H1 (cell line): ENCODE measurements around the gene AKAP4. TPM values are rescaled to one million over a fixed set of nuclear protein-coding genes. Genes with fewer than 3 reads are reported as not detected.

Experiments
- CTCF ChIA-PET: fragments of 300-600 bp; sonication (Branson Sonifier 250); formaldehyde crosslinking; loops from one replicate; lab custom pipeline; 2021; ENCODE audit not compliant: partially characterized antibody; lab: Charles Lee
- POLR2A ChIA-PET: fragments of 300-600 bp; sonication (Branson Sonifier 250); formaldehyde crosslinking; loops from one replicate; lab custom pipeline; 2021; ENCODE audit warnings: inconsistent platforms; ENCODE audit not compliant: partially characterized antibody; lab: Charles Lee
- DNase-seq, 2 experiments: peaks; one replicate each; pipeline versions ENCODE4 v3.0.0 to v3.0.0-alpha.2; 2010 to 2022; ENCODE audit warnings: low spot score in 2 of 2, low read depth in 1 of 2, mixed read lengths in 1 of 2
- FAIRE-seq: peaks from 2 replicates; lab custom pipeline; 2011; peaks lifted over from hg19 to GRCh38; lab: Jason Lieb, UNC
- H2AFZ ChIP-seq: 2 replicates; pipeline ENCODE4 v1.8.1; 2012; ENCODE audit warnings: low read length, inconsistent platforms
- H2AK5ac ChIP-seq: 2 replicates; pipeline ENCODE4 v1.6.1; 2013; ENCODE audit warnings: low read depth, low read length
- H2BK120ac ChIP-seq: replicated peaks from 2 replicates; pipeline ENCODE3; 2013; ENCODE audit warnings: low read depth, low read length, inconsistent platforms
- H2BK12ac ChIP-seq: 2 replicates; pipeline ENCODE4 v1.6.1; 2013; ENCODE audit warnings: low read depth, low read length
- H2BK15ac ChIP-seq: 2 replicates; pipeline ENCODE4 v1.6.1; 2013; ENCODE audit warnings: low read length
- H2BK20ac ChIP-seq: 2 replicates; pipeline ENCODE4 v1.6.1; 2013; ENCODE audit warnings: low read length
- H2BK5ac ChIP-seq: 2 replicates; pipeline ENCODE4 v1.6.1; 2013; ENCODE audit warnings: low read depth, low read length
- H3K14ac ChIP-seq: 2 replicates; pipeline ENCODE4 v1.6.1; 2013; ENCODE audit warnings: inconsistent platforms; ENCODE audit not compliant: insufficient read length
- H3K18ac ChIP-seq: 2 replicates; pipeline ENCODE4 v1.6.1; 2013; ENCODE audit warnings: low read length; ENCODE audit errors: extremely low read depth
- H3K23ac ChIP-seq: 2 replicates; pipeline ENCODE4 v1.6.1; 2013; ENCODE audit warnings: inconsistent platforms; ENCODE audit not compliant: insufficient read length
- H3K23me2 ChIP-seq: 2 replicates; pipeline ENCODE4 v1.6.1; 2013; ENCODE audit warnings: low read depth, low read length
- H3K27ac ChIP-seq: 2 replicates; pipeline ENCODE4 v1.6.1; 2011; ENCODE audit warnings: low read depth, low read length, inconsistent platforms
- H3K27me3 ChIP-seq, 4 experiments: replicated peaks in 1 of 4; 1 replicate in 1 of 4; 2 replicates in 3 of 4; pipeline versions ENCODE4 v1.6.1 to v1.8.1; 2011 to 2013; ENCODE audit warnings: low read length in 3 of 4, mild to moderate bottlenecking in 3 of 4, inconsistent platforms in 2 of 4, mixed read lengths in 2 of 4, moderate library complexity in 1 of 4; ENCODE audit not compliant: control insufficient read depth in 3 of 4, insufficient read depth in 3 of 4; ENCODE audit errors: extremely low read depth in 1 of 4
- H3K36me3 ChIP-seq, 4 experiments: 2 replicates each; pipeline versions ENCODE4 v1.6.1 to v1.8.1; 2011 to 2013; ENCODE audit warnings: mild to moderate bottlenecking in 4 of 4, low read length in 3 of 4, moderate library complexity in 2 of 4, control low read depth in 1 of 4, inconsistent platforms in 1 of 4; ENCODE audit not compliant: insufficient read depth in 4 of 4, control insufficient read depth in 2 of 4
- H3K4ac ChIP-seq: replicated peaks from 2 replicates; pipeline ENCODE3; 2013; ENCODE audit warnings: low read length, low read depth, mixed read lengths, inconsistent platforms; ENCODE audit not compliant: insufficient read length
- H3K4me1 ChIP-seq, 4 experiments: replicated peaks in 1 of 4; 1 replicate in 1 of 4; 2 replicates in 3 of 4; pipeline versions ENCODE4 v1.6.1 to v1.8.1; 2011 to 2013; ENCODE audit warnings: low read length in 3 of 4, inconsistent platforms in 2 of 4, mixed read lengths in 1 of 4; ENCODE audit not compliant: insufficient read depth in 4 of 4, control insufficient read depth in 3 of 4
- H3K4me2 ChIP-seq, 2 experiments: 2 replicates each; pipeline versions ENCODE4 v1.6.1 to v1.8.1; 2011 to 2013; ENCODE audit warnings: low read depth in 2 of 2, low read length in 2 of 2, control low read depth in 1 of 2, inconsistent platforms in 1 of 2, mild to moderate bottlenecking in 1 of 2; ENCODE audit not compliant: insufficient read depth in 1 of 2
- H3K4me3 ChIP-seq, 4 experiments: fragments of 200-600, 300-600 bp in 1 of 4; sonication (generic), shearing (Covaris generic), sonication (Bioruptor Twin) in 1 of 4; 2 replicates each; pipeline versions ENCODE4 v1.5.1 to v1.8.1; 2011 to 2016; ENCODE audit warnings: low read length in 4 of 4, low read depth in 3 of 4, control low read depth in 2 of 4, inconsistent platforms in 2 of 4, mild to moderate bottlenecking in 2 of 4, mixed read lengths in 1 of 4, moderate library complexity in 1 of 4; ENCODE audit not compliant: insufficient read depth in 2 of 4; ENCODE audit errors: extremely low read depth in 1 of 4
- H3K56ac ChIP-seq: replicated peaks from 2 replicates; pipeline ENCODE3; 2013; ENCODE audit warnings: low read depth, mild to moderate bottlenecking, mixed read lengths, low read length, inconsistent platforms; ENCODE audit not compliant: insufficient read length
- H3K79me1 ChIP-seq: 2 replicates; pipeline ENCODE4 v1.6.1; 2013; ENCODE audit warnings: low read depth, low read length, control low read depth
- H3K79me2 ChIP-seq, 2 experiments: 2 replicates each; pipeline versions ENCODE4 v1.6.1 to v1.8.1; 2012 to 2013; ENCODE audit warnings: low read length in 2 of 2, mild to moderate bottlenecking in 2 of 2, inconsistent platforms in 1 of 2; ENCODE audit not compliant: insufficient read depth in 2 of 2, control insufficient read depth in 1 of 2
- H3K9ac ChIP-seq, 4 experiments: replicated peaks in 1 of 4; 1 replicate in 1 of 4; 2 replicates in 3 of 4; pipeline versions ENCODE4 v1.6.1 to v1.8.1; 2011 to 2013; ENCODE audit warnings: low read depth in 3 of 4, low read length in 3 of 4, control low read depth in 2 of 4, mild to moderate bottlenecking in 2 of 4, moderate library complexity in 2 of 4, inconsistent platforms in 1 of 4; ENCODE audit errors: extremely low read depth in 1 of 4
- H3K9me3 ChIP-seq, 2 experiments: 2 replicates each; pipeline versions ENCODE4 v1.6.1 to v1.8.1; 2012 to 2013; ENCODE audit warnings: mild to moderate bottlenecking in 2 of 2, moderate library complexity in 2 of 2, control low read depth in 1 of 2, inconsistent platforms in 1 of 2, low read depth in 1 of 2, low read length in 1 of 2, mixed read lengths in 1 of 2; ENCODE audit not compliant: insufficient read depth in 2 of 2
- H4K20me1 ChIP-seq, 2 experiments: replicated peaks in 1 of 2; 2 replicates each; pipeline versions ENCODE3 to v1.8.1; 2011 to 2013; ENCODE audit warnings: inconsistent platforms in 2 of 2, low read length in 2 of 2, mild to moderate bottlenecking in 1 of 2; ENCODE audit not compliant: insufficient read depth in 2 of 2, control insufficient read depth in 1 of 2
- H4K5ac ChIP-seq: 2 replicates; pipeline ENCODE4 v1.6.1; 2013; ENCODE audit warnings: low read length, low read depth, mixed read lengths, inconsistent platforms; ENCODE audit not compliant: insufficient read length
- H4K8ac ChIP-seq: 2 replicates; pipeline ENCODE4 v1.8.0; 2013; ENCODE audit warnings: mild to moderate bottlenecking, moderate library complexity, low read length, inconsistent platforms; ENCODE audit not compliant: insufficient read depth; ENCODE audit errors: extremely low read depth
- H4K91ac ChIP-seq: replicated peaks from 2 replicates; pipeline ENCODE3; 2013; ENCODE audit warnings: low read length, mixed read lengths, inconsistent platforms; ENCODE audit not compliant: insufficient read length
- ASH2L ChIP-seq: fragments of 200-600, 300-600 bp; sonication (generic); IDR thresholded peaks from one replicate; pipeline ENCODE4 v1.7.1; 2017; ENCODE audit warnings: low read length
- ATF3 ChIP-seq: IDR thresholded peaks from 2 replicates; pipeline ENCODE4 v1.6.1; 2011; ENCODE audit warnings: low read depth, mild to moderate bottlenecking, low read length; ENCODE audit not compliant: insufficient read depth
- BCL11A ChIP-seq, 2 experiments: IDR thresholded peaks; one replicate each; pipeline ENCODE4 v1.6.1; 2011; ENCODE audit warnings: low read depth in 2 of 2, low read length in 2 of 2, mild to moderate bottlenecking in 2 of 2
- CHD2 ChIP-seq: IDR thresholded peaks from 2 replicates; pipeline ENCODE4 v1.6.1; 2012; ENCODE audit warnings: low read length, improper control_type of control experiment
- KDM1A ChIP-seq: fragments of 200-600, 300-600 bp; sonication (generic); IDR thresholded peaks from 2 replicates; pipeline ENCODE4 v1.7.1; 2016; ENCODE audit warnings: mild to moderate bottlenecking, low read length, borderline replicate concordance
- PHF8 ChIP-seq: fragments of 200-600 bp; sonication (generic); conservative IDR thresholded peaks from 2 replicates; pipeline ENCODE4 v1.7.1; 2012; ENCODE audit warnings: low read depth, mild to moderate bottlenecking, inconsistent platforms, low read length, moderate library complexity
- POU5F1 ChIP-seq: IDR thresholded peaks from 2 replicates; pipeline ENCODE4 v1.6.1; 2011; ENCODE audit warnings: low read depth, mild to moderate bottlenecking, low read length, moderate library complexity
- RNF2 ChIP-seq: fragments of 200-900, 300-1000 bp; sonication (generic); IDR thresholded peaks from 2 replicates; pipeline ENCODE4 v1.7.1; 2016; ENCODE audit warnings: borderline replicate concordance, low read depth, mild to moderate bottlenecking, antibody characterized with exemption, low read length; ENCODE audit not compliant: poor library complexity, severe bottlenecking; ENCODE audit errors: missing control alignments
- SIRT6 ChIP-seq: IDR thresholded peaks from one replicate; pipeline ENCODE4 v1.7.1; 2012; ENCODE audit warnings: low read length, inconsistent platforms
- SP2 ChIP-seq: IDR thresholded peaks from 2 replicates; pipeline ENCODE4 v1.6.1; 2012; ENCODE audit warnings: mild to moderate bottlenecking, low read length, inconsistent platforms
- SUZ12 ChIP-seq: fragments of 200-600 bp; sonication (generic); IDR thresholded peaks from 2 replicates; pipeline ENCODE4 v1.6.1; 2012; ENCODE audit warnings: mild to moderate bottlenecking, inconsistent platforms, low read length, moderate library complexity, mixed read lengths
- TAF1 ChIP-seq: IDR thresholded peaks from 2 replicates; pipeline ENCODE4 v1.6.1; 2011; ENCODE audit warnings: mild to moderate bottlenecking, low read depth, low read length
- ZNF274 ChIP-seq: IDR thresholded peaks from 2 replicates; pipeline ENCODE4 v1.7.0; 2012; ENCODE audit warnings: low read length, borderline replicate concordance; ENCODE audit errors: extremely low read depth
- WGBS, 2 experiments: shearing (Covaris generic) in 1 of 2; methylation state at CpG; one replicate each; pipeline versions ENCODE4 v1.1.6 to v1.1.7; 2013 to 2015; ENCODE audit warnings: low lambda C conversion rate in 2 of 2, mixed read lengths in 2 of 2, inconsistent platforms in 1 of 2, low coverage in 1 of 2, missing lambda C conversion rate in 1 of 2; ENCODE audit not compliant: insufficient replicate concordance in 2 of 2, insufficient coverage in 1 of 2, insufficient read length in 1 of 2; ENCODE audit errors: extremely low coverage in 1 of 2, missing lambda C conversion rate in 1 of 2; 5-methylcytosine and 5-hydroxymethylcytosine counted together
- polyA plus RNA-seq, 7 experiments: library from polyadenylated mRNA; depleted of rRNA in 3 of 7; stranded (reverse) in 5 of 7; unstranded in 2 of 7; fragments of >200 nt in 5 of 7; fragments of 200-250 nt in 2 of 7; gene quantifications; 1 replicate in 5 of 7; 2 replicates in 1 of 7; 4 replicates in 1 of 7; pipeline versions ENCODE4 v1.2.1 to v1.2.3, GENCODE V29; 2011 to 2013; ENCODE audit warnings: missing spikeins in 2 of 7, mixed read lengths in 2 of 7
- total RNA-seq: library from RNA; stranded (reverse); fragmentation: NEBNext Ultra II Directional; extraction: Animal tissue kit (Norgen Biotek cat#: 25700); gene quantifications from 2 replicates; pipeline ENCODE4 v1.2.1, GENCODE V29; 2021

The AKAP4 gene
- total and polyA plus RNA-seq, 2 of the 8 experiments (the other 6 are each of a cell fraction or from before 2014, with no cell fraction given): not detected

- H3K79me1 ChIP-seq: no peaks in the 10 kb centered on the region
- H2AK5ac ChIP-seq: no peak overlapping the region
- no peak overlapping the region for H3K4me2 ChIP-seq
- ChIA-PET CTCF (no interaction called here), POLR2A (interaction anchor here (1.0 kb wide), 1 partner anchor 11 kb away, joined by 3 read pairs; no protein-coding TSS in a partner anchor)
- H4K8ac ChIP-seq: no peak overlapping the region
- no peak for DNase-seq
- H2BK20ac ChIP-seq: no peak overlapping the region
- H3K23ac ChIP-seq: no peak overlapping the region
- H3K27me3 ChIP-seq: no peaks in the 10 kb centered on the region
- H3K36me3 ChIP-seq: no peaks in the 10 kb centered on the region
- H3K27ac ChIP-seq: no peak overlapping the region
- no peak overlapping the region for H2BK15ac ChIP-seq
- no peak overlapping the region for H3K14ac ChIP-seq
- no peak overlapping the region for H2BK5ac ChIP-seq
- H2BK12ac ChIP-seq: 0 out of 2 replicates have a peak overlapping the region, but pooled peaks have one; percentile 9
- H3K4me1 ChIP-seq: 0 out of 7 replicates have a peak, but pooled peaks cover 0 to 3% (median 0%) of the 10 kb centered on the region in 4 experiments
- FAIRE-seq: peak; percentile 24
- no peaks in the 10 kb centered on the region for H4K20me1 ChIP-seq
- no peak overlapping the region for H3K4me3 ChIP-seq
- no peak overlapping the region for H2AFZ ChIP-seq
- no peak overlapping the region for H2BK120ac ChIP-seq
- H4K91ac ChIP-seq: no peak overlapping the region
- WGBS, 2 experiments: 95% methylated on average over 3 of the region's 3 CpGs; no CpG with 5 or more reads in 1 of the 2 experiments
- H3K9ac ChIP-seq: no peak overlapping the region
- H3K56ac ChIP-seq: no peak overlapping the region
- no peak overlapping the region for H3K18ac ChIP-seq
- H3K79me2 ChIP-seq: no peaks in the 10 kb centered on the region
- no peaks in the 10 kb centered on the region; a peak in 1 of 4 replicates for H3K9me3 ChIP-seq
- H3K4ac ChIP-seq: no peak overlapping the region
- H4K5ac ChIP-seq: no peak overlapping the region
- no peaks in the 10 kb centered on the region for H3K23me2 ChIP-seq
- TF ChIP-seq SIRT6: no peak
- no peak for TF ChIP-seq CHD2
- TF ChIP-seq RNF2: no peak
- TF ChIP-seq BCL11A (IDR thresholded peaks at IDR 0.05; ENCODE audit: low read depth in 2 of 2, low read length in 2 of 2): no peak
- TF ChIP-seq SP2: no peak
- TF ChIP-seq ZNF274: no peak
- no peak for TF ChIP-seq KDM1A
- TF ChIP-seq ATF3: no peak
- TF ChIP-seq PHF8: no peak
- no peak for TF ChIP-seq TAF1
- no peak for TF ChIP-seq ASH2L
- TF ChIP-seq SUZ12: no peak
- no peak for TF ChIP-seq POU5F1
Observed at GRCh38 chrX:50169717-50170116, 31.1 kb downstream of the AKAP4 start.
